Measurements from ENCODE around the gene PDE3A. TPM values are rescaled to one million over a fixed set of nuclear protein-coding genes. Genes with fewer than 3 reads are reported as not detected.

Gene PDE3A
- total RNA-seq, 1 donor from 2014 or later = 14.4 TPM

DNA sequence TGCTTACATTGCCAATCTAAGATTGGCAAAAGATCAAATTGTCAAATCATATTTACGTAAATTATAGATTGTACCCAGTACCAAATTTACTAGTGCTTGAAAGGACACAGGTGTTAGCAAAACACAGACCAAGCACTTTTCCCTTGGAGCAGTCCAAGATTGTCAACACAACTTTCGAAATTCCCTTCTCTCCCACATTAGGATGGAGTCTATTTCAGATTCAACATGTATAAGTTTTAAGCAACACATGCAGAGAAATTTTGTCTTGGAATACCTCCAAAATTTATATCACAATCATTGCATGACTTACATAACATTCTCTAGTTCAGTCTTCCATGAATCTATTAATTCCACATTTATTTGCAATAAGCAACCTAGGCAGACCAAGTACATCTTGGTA is 251.9 kb downstream of the PDE3A start:
- peak; percentile 54 for DNase-seq

DNA sequence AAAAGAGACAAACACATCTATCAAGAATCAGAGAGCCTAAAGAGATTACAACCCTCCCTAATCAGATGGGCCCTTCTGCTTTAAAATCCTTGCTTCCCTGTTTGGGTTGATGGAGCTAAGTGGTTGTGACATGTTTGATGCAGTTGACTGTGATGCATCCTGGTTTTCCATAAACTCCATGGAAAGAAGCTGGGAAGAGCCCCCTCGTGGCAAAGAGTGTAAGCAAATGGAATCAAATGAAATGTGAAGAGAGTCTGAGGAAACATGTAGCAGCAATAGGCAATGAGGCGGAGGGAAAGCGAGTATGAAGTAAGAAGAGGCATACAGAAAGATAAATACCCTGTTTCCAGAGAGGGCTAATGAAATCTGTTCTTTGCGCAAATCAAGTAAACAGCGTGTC is 256.4 kb downstream of the PDE3A start:
- DNase-seq = no peak

DNA sequence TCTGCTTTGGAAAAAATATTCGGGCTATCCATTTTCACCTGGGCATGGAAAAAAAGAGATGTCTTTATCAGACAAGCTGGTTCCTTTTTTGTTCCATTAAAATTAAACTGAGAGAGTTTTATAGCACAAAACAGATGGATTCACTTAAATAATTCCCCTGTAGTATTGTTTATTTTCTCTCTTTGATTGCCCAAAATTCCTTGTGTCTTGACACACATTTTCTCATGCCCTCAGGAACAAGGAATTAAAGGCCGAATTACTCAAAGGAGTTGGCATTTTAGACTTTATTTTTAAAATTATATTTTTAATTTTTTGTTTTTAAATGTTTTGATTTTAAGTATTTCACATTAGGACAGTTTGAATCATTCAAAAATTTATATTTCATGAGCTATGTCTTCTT is 257.2 kb downstream of the PDE3A start:
- no peak for DNase-seq

DNA sequence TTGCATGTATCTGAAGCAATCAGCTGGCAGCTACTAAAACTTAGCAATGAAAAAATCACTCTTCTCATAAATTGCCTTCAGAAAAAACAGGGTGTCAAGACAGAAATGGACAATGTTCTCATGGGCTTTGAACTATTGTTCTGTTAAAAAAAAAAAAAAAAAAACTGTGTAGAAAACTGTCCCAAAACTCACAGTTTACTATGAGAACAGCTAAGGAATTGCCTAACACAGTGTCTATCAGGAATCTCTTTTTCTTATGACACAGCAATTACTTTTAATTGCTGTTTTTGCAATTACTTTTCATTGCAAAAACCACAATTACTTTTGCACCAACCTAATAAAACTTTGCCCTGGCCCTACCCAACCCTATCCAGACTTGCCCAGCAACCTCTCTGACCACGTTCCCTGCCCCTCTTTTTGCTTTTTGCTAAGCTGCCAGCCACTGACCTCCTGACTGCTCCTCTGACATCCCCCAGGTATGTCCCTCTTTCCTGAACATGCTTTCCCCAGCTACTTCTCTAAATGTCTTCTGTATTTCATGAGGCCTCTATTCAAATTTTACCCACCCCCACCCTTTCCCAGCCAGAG is 258.8 kb downstream of the PDE3A start:
- DNase-seq = no peak

DNA sequence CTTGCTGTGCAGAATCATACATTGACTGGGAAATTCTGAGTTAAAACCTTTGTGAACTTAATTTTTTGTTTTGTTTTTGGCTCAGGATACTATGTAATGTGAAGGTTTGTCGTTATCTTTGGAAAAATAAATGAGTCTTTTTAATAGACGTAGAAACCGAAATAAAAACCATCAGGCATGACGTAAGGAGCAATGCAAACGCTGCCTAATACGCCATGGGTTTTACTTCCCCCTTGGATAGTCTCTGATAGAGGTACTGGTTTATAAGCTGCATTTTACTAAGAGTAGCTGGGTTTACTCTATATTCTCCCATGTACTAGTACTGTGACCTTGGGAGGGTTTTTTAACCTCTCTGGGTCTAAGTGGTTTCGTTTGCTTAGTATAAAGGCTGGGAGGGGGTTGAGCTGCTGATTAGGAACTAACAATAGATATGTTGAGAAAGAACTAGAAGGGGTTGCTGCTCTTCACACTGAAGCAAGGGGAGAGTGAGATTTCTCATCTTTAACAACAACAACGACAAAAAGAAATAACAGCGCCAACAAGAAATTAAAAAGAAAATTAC is 260.0 kb downstream of the PDE3A start:
- DNase-seq = no peak

DNA sequence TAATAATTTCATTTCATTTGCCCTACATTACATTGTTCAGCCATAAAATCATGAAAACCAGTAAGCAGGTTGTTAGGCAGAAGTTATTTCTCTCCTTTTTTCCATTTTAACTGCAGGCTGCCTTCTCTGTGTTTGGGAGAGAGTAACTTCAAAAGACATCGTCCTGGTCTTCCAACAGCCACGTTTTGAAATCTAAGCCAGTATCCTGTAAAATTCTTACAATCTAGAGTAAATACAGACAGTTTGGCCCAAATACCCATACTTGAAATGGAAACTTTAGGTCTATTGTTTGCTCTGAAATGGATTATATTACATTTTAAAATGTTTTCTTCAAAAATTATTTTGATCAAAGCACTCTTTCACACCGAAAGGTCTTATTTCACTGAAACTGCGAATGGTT is 260.7 kb downstream of the PDE3A start:
- no peak for DNase-seq

DNA sequence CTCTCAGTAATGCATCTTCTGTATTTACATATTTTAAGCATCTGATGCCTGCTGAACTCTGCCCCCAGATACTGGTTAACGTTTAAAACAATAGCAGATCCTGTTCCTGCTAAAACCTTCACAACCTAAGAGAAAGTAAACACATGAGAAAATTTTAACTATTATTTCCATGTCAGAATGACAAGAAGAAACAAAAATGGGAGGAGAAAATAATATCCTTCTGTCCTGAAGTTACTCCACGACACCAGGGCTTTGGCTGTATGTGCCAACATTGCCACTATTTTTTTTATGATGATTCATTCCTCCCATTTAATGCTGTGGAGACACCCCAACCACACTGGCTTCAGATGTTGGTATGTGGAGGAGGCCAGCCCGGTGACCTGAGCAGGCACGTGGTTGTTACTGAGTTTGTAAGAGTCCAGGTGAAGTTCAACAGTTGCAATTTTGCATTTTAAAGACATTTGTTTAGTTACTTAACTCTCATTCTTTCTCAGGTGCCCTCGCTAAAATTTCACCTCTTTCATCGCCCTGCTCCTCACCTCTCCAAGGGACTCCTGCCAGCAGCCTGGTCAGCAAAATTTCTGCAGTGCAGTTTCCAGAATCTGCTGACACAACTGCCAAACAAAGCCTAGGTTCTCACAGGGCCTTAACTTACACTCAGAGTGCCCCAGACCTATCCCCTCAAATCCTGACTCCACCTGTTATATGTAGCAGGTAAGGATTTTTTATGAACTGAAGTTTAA is 261.2 kb downstream of the PDE3A start:
- DNase-seq = no peak

DNA sequence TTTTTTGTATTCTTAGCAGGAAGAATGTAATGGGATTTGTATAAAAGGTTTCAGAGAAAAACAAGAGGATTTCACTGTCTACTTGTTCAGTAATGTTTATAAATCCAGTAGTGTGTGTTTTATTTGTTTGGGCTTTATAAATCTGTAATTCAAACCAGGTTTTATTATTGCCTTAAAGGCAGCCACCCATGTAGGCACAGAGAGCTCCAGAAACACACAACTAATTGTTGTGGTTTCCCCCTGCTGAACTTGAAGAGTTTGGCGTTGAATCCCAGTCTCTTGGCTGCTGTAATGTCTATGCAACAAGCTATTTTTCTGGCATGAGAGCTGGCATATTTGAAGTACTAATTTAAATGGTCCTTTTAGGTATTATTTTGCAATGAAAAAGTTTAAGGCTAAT is 263.4 kb downstream of the PDE3A start:
- DNase-seq = peak; percentile 20

DNA sequence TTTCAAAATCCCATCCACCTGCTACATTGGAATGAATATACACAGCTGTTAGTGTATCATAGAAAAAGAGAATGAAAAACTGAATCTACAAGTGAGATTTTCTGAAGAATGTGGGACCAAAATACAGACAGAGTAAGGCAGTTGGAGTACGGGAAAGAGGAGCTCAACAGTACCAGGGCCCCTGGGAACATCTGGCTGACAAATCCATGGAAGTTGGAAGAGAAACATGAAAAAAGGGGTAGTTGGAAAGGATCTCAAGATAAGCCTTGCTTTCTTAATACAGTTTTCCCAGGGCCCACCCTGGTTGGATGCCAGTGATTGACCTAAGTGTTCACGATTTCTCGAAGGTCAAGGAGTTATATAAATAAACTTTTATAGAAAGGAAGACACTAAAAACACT is 272.8 kb downstream of the PDE3A start:
- no peak for DNase-seq

DNA sequence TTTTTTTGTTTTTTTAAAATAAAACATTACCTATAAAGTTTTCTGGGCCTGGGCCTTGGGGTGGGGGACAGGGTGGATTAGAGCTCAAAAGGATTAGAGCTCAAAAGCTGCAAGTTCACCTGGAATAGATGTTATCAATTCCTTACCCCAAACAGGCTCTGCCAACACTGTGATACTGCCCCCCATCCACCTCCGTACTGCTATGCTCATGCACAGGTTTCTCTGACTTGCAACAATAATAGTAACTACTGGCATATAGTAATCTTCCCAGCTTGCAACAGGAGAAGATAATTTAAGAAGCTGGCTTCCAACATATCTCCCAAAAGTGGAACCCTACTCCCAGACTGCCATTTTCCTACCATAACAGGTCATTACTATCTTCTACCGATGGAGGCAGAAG is 275.5 kb downstream of the PDE3A start:
- DNase-seq = no peak

DNA sequence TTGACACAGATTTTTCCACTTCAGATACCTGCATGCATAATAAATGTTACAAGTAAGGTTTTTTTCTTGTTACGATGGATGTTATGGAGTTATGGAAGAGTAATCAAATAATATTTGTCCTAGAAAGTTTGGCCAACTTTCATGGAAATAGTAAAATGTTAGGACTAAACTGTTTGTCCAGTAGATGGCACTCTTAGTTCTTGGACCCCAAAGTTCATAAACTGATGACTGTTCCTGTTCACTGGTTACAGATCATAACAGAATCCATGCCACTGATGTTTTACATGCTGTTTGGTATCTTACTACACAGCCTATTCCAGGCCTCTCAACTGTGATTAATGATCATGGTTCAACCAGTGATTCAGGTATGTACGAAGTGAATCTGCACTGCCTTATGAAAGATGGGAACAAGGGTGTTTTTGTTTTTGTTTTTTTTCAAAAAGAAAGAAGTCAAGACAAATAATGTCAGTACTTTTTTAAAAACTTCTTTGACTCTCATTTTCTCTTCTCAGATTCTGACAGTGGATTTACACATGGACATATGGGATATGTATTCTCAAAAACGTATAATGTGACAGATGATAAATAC is 278.0 kb downstream of the PDE3A start:
- DNase-seq = peak; percentile 10

DNA sequence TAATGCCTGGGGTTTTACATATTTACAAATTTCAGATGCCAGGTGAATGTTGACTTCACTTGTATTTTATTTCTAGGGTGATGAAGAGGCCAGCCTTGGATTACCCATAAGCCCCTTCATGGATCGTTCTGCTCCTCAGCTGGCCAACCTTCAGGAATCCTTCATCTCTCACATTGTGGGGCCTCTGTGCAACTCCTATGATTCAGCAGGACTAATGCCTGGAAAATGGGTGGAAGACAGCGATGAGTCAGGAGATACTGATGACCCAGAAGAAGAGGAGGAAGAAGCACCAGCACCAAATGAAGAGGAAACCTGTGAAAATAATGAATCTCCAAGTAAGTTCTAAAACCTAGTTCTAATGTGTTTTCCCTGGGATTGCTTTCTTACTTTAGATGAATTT is 285.5 kb downstream of the PDE3A start:
- DNase-seq = no peak

DNA sequence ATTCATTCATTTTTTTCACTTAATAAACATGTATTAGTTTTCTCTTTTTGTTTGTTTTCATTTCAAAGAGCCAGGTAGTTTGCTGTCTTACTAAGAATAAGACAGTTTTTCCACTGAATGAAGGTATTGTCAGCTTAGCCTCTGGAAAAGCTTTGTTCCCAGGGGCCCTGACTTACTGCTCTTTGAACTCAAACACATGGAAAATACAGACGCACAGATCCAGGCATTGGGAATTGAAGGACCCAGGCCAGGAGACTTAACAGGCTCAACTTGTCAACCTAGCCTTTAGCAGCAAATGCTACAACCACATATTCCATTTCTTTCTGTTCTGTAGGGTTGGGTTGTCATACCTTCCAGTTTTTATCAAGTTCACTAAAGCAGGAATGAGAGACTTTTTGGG is 288.3 kb downstream of the PDE3A start:
- DNase-seq = no peak

DNA sequence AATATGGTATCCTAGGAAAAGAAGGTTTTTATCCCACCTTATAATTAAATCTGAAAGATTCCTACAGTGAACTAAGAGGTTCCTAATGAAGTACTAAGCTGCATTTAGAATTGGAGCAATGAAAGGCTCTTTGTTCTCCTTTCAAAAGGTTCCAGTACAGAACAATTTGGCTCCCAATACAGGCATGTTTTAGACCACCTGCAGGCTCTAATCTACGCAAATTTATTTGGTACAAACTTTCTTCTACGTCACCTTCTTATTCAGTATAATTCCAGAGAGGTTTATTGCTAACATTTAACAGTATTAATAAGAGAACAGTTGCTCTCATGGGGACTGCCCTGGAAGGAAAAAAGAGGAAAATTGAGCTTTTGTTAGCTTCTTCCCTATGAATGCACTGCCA is 289.2 kb downstream of the PDE3A start:
- DNase-seq = no peak

DNA sequence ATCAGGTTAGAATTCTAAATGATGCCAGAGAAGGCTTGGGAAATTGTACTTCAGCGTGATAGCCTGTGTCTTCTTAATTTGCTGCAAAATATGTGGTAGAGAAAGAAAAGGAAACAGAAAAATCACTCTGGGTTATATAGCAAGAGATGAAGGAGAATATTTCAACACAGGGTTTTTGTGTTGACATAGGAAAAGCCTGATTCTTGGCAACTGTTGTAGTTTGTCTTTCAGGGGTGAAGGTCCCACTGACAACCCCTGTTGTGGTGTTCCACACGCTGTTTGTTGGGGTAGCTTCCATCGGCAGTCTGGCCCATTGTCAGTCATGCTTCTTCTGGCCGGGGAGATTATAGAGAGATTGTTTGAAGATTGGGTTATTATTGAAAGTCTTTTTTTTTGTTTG is 313.0 kb downstream of the PDE3A start:
- no peak for DNase-seq

DNA sequence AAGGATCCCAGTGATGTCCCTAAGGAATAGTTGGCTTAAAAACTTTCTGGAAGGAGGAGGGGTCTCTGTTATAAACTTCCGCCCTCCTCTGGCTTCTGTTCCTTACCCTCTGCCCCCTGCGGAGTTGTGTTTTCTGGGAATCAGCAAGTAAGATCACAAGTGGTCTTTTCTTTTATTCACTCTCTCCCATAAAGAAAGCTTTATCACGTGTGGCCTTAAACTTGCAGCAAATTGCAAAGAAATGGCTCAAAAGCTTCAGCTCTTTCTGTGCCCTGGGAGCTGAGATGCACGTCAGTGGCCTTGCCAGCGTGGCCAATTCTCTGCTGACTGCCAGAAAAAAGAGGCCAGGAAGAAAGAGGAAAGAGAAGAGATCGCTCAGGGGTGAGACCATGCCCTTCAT is 326.9 kb downstream of the PDE3A start, which contains the start of gene SLCO1C1:
Gene SLCO1C1, plus strand, starts transcription at position 101 of the 400 bp plus-strand sequence. CDS start 4,245 bp downstream, outside the sequence.
- no peak for DNase-seq

DNA sequence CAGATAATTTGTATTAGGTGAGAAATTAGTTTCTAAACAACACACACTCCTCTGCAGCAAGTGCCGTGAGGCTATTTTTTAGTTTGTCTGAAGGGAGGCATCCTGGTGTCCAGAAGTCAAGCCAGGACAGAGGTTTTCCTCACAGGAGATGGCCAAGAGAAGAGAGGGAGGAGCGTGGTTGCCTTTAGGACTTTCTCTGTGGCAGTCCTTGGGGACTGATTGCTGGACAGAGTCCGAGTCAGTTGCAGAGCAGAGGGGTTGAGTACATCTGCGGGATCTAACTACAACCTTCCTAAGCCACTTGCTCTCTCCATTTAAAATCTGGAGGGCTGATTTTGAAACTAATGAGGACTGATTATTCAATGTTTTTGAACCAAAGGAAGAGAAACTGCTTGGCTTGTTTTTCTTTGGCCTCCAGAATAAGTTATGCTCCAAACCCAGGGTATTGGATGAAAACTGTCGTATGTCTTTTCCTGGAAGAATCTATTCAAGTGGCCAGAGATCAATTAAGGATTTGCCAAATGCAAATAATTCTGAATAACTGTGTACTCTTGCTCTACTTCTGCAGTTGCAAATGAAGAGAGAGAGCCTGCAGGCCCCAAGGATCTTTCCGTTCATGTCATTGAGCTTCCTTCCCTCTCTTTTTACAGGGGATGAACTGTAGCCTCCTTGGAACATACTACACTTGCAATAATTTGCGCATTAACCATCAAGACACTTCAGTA is 328.0 kb downstream of the PDE3A start:
- no peak for DNase-seq

DNA sequence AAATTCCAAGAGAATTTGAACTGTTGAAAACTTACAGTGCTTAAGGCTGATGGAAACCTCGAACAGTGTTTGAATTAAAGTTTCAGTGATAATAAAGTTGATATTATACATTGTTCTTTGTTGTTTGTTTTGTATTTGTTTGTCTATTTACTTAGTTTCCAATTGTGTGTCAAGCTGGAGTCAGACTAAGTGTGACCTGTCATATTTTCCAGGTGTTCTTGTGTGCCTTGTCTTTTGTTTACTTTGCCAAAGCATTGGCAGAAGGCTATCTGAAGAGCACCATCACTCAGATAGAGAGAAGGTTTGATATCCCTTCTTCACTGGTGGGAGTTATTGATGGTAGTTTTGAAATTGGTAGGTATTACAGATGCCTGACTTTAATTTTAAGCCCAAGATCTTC is 332.8 kb downstream of the PDE3A start:
- DNase-seq = no peak

DNA sequence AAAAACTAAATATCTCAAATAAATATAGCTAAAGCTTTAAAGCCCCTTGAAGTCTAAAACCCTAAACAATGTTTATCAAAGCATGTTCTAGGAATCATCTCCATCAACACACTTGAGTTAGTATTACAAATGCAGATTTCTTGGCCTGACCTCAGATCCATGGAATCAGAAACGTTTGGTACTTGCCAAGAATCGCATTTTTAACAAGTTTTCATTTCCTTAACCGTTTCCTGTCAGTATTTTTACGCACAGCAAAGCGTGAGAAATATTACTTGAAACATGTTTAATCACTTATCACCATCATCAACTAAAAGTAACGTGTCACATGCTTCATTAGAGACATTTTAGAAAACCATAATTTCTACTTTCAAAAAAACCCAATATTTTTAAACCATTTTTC is 336.5 kb downstream of the PDE3A start:
- DNase-seq = no peak

DNA sequence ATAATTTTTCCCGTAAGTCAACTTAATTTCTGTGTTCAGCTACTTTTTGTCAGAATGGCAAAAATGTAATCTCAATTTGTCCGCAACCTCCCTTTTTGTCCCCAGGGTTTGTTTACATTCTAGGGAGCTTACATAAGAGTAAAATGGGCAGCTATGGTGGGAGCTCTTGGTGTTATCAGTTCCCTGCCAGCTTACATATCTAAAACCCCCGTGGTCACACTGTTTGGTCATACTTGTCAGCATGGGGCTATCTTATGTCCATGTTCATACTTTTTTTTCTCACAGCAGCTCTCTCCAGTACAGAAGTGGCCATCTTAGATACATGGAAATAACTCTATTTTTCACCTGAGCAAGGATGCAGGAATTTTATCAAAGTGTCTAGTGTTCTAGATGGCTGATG is 343.5 kb downstream of the PDE3A start:
- no peak for DNase-seq

DNA sequence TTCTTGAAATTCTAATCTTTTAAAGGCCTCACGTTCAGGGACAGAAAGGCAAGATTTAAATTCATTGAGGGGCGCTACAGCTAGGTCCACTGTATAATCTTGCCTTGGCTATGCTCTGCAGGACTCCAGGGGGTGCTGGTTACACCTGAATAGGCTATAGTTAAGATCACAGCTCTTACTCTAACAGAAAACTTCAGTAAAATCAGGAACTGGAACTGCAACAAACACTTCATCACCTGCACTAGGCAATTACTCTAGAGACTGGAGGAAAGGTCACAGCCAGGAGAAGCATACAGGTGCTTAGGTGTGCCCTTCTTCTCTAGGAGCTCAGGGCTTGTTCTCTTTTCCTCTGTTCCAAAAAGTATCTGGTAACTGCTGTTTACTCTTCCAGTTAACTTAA is 347.7 kb downstream of the PDE3A start:
- no peak for DNase-seq

DNA sequence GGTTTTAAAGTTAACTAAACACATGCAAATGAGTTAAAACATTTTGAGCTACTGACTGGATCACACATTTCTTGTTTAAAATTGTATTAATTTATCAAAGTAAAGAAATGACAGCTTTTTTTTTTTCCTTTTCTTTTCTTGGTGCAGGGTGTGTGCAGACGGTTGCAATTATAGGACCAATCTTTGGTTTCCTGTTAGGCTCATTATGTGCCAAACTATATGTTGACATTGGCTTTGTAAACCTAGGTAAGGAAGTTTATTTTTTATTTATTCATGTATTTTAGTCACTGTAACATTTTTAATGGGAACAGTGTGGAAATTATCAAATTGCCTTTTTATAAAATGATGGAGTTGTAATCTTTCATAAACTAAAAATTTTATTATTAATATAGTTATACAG is 348.6 kb downstream of the PDE3A start:
- DNase-seq = no peak

DNA sequence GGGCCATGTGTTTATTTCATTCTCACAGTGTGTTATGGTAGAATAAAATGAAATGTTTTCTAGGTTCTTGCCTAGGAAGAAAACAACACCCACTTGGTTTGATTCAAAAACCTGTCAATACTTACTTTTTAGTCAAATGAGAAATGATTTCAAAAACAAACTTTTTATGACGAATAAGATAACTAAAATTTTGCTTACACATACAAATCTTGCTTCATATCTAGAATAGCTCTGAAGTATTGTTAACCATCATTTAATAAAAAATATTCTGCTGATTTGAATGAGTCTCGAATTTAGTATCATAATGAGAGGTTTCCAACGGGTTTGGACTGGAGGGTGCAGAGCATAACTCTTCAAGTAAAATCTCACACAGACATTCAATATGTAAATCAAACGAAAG is 350.0 kb downstream of the PDE3A start:
- DNase-seq = no peak

Measured in skin of body (tissue), 2 donors.